D341Med (cell line): ENCODE results near the gene TMEM132C.

Experiments used
- DNase-seq: peaks from one replicate; pipeline ENCODE4 v3.0.0; 2012; ENCODE audit warnings: low spot score

TMEM132C gene

DNA sequence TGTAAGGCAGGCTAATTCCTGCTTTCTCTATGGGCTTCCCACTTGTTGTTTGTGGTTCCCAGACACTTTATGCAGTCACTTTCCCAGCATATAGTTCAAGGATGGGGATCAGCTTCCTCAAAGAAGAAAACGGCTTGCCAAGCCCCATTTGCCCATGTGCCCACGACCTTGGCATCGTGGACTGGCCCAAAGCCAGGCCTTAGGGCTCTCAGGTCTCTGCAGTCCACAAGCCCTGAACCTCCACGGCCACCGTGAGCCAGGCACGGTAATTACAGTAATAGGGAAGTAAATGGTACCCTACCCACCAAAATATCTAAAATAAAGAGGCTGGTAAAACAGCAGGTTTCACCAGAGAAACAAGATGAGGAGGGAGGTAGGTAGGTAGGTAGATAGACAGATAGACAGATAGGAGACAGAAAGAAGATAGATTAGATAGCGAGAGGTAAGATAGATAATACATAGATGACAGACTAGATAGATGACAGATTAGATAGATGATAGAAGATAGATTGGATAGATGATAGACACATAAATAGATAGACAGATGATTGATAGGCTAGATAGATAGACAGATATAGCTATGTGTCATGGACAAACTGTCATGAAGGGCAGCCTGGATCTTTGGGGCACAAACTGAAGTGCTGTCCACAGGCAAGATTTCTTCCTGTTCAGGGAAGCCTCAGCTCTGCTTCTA lies 393.7 kb downstream of the TMEM132C start:
- no peak for DNase-seq

DNA sequence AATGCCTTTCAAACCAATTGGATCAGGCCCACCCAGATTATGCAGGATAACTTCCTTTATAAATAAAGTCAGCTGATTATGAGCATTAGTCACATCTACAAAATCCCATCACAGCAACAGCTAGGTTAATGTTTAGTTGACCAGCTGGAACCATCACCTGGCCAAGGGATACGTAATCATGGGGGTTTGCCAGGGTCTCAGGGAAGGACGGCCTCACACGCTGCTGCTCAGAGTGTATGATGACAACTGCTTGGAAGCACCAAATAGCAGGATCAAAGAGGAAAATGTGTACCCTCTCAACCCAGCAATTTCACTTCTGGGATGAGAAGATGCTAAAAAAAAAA lies 394.2 kb downstream of the TMEM132C start:
- DNase-seq = no peak

DNA sequence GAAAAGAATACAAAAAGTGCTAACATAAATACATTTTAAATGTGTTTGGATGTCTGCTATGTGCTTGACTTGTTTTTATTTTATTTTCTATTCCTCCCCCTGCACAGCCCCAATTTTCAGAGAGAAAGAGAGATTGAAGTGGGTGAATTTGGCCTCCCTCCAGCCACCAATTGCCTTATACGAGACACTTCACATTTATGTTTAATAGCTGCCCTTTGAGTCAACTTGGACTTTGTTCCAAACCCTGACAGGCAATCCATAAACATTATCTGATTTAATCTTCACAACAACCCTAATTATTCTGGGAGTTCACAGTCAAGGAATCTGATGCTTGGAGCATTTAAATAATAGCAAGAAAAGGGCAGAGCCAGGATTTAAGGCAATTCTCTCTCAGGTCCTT lies 395.1 kb downstream of the TMEM132C start:
- DNase-seq = no peak

DNA sequence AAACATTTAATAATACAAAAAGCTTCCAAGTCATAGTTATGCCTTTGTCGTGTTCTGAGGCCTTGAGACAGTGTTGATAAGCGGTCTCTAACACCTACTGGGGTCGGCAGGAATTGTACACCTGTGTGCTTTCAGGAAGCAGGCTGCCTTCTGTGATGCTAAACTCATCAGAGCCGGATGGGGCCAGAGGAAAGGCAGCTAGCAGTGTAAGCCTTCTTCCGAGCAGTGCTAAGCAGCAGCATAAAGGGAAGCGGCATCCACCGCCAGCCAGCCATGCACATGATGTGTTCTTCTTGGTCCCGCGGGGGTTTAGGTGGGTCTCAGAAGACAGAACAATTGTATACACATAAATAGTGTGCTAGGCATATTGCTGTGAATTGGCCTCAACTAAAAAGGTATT lies 397.5 kb downstream of the TMEM132C start:
- no peak for DNase-seq

DNA sequence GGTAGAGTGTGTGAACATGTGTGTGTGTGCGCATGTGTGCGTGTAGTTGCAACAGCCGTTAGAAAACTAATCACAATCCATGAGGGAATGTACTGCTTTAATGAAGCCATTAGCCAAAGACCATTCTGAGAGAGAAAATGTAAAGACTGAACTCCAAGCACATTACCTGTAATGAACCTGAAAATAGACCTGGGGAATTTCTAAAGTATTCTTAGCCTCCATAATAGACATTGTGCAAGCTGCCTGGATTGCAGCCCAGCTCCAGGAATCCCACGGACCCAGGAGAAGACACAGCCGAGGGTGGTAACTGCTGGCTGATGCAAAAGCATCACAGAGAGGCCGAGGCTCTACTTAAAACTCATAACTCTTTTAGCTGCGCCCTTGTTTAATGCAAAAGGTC lies 400.2 kb downstream of the TMEM132C start:
- no peak for DNase-seq

DNA sequence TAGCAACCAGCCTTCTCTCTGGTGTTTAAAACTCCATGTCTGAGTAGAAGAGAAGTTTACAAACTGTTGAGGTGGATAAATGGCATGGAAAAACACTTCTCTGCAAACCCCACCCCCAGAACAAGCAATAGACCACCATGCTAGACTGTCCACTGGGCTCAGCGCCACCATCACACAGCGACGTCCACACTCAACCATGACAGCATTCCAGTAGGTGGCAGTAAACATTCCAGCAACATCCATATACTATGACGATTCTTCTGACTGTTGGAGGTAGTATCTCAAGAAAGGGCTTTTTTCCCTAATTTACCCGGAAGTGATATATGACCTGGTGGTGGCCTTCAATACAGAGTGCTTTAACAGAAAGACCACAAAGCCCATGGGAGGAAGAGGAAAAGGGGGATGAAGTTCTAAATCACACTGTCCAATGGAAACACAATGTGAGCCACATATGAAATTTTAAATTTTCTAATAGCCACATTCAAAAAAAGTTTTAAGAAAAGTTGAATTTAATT lies 404.6 kb downstream of the TMEM132C start:
- DNase-seq = no peak

DNA sequence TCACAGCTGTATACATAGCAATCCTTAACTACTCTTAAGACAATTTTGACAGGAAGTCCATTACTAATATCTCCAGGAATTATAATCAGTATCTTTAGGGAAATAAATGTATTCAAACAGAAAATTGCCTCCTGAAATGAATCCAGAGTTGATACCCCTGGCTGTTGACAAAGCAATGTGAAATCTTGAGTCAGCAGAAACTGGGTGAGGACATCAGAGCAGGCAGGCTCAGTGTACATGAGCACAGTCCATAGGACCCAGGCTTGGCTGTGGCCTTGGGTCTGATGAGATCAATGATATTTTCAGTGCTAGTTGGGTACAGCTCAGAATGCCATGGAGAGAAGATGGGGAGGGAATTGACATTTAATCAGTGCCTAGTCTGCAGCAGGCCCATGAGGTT lies 405.5 kb downstream of the TMEM132C start:
- DNase-seq = no peak

DNA sequence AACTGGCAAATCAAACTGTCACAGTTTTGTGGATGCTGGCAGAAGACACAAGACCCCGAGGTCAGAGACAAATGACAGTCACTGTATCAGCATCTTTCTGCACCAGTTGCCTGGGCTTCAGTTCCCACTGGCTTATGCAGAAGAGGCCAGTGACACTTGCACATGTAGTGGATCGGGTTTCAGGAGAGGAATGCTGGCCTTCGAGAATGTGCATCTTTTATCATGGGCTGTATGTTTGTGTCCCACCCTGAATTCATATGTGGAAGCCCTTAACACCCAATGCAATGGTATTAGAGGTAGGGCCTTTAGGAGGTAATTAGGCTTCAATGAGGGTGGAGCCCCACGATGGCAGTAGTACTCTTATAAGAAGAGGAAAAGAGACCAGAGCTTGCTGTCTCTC lies 405.9 kb downstream of the TMEM132C start:
- no peak for DNase-seq

DNA sequence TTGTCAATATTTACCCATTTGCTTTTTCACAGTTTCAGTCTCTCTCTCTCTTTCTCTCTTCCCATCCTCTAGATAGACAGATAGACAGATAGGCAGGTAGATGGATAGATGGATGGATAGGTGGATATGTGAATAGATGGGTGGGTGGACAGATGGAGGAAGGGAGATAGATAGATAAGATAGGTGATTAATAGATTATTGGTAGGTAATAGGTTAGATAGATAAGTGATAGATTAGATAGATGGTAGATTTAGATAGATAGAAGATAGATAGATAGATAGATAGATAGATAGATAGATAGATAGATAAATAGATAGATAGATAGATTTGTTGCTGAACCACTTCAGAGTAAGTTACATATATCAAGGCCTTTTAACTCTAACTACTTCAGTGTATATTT lies 408.6 kb downstream of the TMEM132C start:
- no peak for DNase-seq

DNA sequence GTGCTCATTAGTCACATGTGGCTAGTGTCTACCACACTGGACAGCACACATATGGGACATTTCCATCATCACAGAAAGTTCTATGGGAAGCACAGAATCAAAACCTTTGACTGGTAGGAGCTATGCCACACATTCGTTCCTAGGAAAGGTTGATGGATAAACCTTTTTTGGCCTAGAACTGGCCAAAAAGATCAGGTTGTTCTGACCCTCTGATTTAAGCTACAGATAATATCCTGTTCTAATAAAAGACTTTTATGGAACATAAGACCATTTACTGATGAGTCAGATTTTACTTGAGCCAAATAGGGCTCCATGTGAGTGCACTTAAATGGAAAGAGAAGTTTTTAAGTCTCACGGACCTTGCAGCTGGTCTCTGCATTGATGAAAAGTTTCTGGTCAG lies 413.6 kb downstream of the TMEM132C start:
- no peak for DNase-seq

DNA sequence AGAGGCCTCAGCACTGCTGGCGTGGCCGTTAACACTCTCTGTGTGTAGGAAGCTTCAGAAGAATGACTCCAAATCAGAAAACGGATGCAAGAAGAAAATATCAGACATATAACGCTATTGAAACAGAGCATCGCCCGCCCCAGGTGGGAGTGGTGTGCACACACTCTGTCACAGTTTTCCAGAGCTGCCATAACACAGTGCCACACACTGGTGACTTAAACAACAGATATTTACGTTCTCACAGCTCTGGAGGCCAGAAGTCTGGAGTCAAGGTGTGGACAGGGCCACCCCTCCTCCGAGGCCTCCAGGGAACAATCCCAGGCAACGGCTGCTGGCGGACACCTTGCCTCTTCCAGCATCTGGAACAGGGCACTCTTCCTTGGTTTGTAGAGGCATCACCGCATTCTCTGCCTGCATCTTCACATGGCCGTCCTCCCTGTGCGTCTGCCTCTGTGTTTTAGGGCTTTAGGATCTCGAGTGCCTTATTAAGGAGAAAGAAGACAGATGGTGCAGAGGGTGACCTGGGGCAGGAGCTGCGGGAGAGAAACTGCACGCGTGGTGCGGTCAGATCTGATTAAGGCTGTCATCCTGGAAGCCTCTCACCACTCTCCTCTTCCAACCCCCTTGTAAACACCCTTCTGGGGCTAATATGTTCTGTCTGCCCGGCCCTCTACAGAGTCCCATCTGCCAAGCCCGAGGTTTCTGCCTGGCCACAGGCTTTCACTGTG lies 415.7 kb downstream of the TMEM132C start:
- no peak for DNase-seq

DNA sequence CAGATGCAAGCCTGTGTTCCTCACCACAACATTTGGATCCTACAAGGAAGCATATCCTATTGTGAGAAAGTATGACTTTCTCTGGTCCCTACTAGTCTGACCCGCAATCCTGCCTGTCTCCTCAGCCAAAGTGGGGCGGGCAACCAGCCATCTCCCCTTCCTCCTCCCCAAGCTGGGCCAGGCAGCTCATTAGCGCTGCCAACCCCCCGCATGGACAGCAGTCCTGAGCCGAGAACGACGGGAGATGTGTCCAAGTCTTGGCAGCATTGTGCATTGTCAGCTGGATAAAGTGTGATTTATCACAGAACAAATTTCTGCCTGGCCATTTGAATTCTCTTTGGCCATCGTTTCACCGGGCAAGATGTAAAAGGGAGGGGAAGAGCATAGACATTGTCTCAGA lies 417.4 kb downstream of the TMEM132C start:
- DNase-seq = no peak

DNA sequence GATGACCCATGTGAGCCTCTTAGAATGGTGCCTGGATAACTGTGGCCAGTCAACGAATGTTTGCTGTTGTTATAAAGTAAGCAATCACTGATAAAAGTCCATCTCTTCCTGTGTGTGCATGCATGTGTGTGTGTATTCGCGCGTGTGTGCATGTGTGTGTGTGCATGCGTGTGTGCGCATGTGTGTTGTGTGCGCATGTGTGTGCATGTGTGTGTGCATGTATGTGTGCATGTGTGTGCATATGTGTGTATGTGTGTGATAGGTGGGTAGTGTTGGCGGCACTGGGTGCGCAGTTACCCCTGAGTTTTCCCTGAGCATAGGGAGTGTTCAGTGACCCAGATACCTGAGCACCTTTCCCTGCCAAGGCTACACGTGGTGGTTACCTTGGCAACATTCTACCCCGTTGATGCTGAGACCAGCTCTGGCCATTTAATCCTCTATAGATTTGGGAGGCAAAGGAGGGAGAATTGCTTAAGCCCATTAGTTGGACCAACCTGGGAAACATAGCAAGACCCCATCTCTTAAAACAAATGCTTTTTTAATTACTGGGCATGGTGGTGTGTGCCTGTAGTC lies 419.0 kb downstream of the TMEM132C start:
- no peak for DNase-seq

DNA sequence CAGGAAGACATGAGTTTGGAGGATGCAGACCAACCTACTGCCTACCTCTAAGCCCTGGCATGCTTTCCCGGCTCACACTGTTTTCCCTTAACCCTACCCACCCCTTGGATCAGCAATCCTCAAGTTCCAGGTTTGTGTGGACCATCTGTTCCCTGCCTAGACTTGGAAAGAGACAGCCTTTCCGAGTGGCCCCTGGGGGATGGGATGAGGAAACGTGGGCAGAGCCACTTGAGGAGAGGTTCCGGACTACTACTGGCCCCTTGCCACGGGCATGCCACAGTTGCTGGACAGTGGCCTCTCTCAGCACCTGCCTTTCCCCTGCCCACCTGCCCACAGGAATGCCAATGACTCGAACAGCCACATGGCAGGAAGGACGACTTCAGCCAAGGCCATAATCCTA lies 420.9 kb downstream of the TMEM132C start:
- no peak for DNase-seq

DNA sequence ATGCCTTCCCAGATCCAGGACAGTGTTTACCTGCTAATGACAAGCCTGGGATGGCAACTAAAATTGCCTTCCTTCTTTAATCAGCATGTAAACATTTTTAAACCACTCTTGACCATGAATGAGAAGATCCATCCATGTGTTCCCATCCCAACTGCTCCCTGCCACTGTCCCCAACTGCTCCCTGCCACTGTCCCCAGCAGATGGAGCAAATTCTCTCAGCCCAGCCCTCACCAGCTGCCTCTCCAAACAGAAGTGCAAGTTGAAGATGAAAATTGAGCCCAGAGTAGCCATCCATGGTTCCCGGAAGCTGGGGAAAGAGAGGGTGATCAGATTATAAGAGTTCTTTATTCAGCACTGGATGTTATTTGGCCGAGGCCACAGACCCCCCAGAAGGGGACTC lies 423.7 kb downstream of the TMEM132C start:
- no peak for DNase-seq

DNA sequence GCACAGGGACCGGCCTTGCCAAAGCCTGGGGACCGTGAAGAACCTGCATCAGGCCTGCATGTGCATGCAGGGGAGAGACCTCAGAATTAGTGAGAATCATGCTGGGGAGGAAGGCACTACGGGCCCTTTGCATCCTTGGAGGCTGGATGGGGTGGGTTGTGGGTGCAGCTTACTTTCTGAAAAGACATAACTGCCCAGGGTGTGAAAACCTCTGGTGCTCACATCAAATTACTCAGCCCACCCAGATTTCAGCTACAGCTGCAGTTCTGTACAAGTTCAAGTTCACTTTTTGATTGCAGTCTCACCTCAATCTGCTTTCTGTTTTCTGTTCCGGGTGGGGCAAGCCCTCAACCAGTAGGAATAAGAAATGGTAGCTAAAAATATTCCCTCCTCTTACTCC lies 426.1 kb downstream of the TMEM132C start:
- no peak for DNase-seq

DNA sequence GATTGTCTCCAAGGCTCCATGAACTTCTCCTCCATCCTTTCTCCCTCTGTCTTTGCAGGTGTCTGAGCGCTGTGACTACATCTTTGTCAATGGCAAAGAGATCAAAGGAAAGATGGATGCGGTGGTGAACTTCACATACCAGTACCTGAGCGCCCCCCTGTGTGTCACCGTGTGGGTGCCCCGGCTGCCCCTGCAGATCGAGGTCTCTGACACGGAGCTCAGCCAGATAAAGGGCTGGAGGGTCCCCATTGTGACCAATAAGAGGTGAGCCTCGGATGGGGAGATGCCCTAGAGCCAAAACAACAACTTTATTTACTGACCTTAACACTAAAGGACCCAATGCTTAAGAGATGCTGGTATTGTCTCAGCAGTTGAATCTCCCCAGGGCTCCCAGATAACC lies 426.8 kb downstream of the TMEM132C start:
- DNase-seq = no peak

DNA sequence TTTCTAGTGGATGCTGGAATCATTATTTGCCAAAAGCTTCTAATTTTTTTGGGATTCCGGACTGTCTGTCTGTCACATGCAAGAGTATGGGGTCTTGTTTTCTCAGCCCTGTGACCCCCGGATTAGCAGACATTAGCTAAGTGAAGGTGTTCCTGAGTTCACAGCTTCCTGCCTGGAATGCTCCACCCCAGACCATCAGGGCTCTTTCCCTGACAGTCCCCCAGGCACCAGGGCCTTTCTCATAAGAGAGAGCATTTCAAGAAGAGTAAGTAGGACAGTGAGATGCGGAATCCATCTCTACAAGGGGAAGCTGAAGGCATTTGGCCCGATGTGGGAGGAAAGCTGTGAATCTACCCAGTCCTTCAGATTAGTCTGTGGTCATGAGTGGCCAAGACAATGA lies 427.5 kb downstream of the TMEM132C start:
- DNase-seq = no peak

DNA sequence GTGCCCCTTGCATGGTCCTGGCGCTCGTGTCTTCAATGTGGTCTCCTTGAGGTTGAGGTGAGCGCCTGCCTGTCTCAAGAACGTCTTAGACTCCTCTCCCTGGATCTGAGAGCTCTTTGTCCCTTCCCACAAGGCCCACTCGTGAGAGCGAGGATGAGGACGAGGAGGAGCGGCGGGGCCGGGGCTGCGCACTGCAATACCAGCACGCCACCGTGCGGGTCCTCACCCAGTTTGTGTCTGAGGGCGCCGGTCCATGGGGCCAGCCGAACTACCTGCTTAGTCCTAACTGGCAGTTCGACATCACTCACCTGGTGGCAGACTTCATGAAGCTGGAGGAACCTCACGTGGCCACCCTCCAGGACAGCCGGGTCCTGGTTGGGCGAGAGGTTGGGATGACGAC lies 428.7 kb downstream of the TMEM132C start:
- no peak for DNase-seq

DNA sequence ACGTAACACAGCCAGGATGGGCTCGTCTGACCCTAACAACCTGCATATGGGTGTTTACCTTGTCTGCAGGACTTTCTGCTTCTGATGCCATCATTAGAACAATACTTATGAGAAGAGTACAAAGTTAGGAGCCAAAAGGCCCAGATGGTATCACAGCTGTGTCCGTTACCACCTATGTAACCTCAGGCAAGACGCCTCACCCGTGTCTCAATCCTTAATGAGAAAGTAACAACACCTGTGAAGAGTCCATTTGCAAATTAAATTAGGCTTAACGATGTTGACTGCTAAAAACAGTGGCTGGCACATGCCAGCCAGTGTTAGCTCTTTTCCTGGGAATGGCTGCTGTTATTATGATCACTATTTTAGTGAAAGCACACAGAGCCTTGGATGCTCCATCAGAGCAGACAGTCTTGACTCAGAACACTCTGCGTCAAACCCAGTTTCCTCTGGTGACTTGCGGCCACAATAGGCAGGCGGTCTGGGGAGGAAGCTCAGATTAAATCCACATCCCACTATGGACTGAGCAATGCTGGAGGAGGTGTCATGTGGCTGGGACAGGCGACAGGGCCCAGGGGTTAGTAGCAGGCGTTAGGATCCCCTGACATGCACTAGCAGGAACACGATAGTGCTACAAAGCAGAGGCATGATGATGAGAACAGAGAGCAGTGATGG lies 431.5 kb downstream of the TMEM132C start:
- no peak for DNase-seq

DNA sequence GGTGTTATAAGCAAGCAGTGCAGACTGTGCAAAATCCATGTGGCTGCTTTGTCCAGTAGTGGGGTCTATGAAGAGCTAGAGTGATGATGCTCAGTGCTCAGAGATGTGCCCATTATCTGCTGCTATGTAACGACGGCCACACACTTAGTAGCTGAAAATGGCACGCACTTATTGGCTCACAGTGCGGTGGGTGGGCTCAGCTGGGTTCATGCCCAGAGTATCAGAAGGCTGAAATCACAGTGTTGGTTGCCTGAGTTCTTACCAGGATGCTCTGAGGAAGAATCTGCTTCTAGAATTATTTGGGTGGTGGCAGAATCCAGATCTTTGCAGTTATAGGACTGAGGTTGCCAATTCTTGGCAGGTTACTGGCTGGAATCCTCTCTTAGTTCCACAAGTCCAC lies 432.1 kb downstream of the TMEM132C start:
- DNase-seq = no peak

DNA sequence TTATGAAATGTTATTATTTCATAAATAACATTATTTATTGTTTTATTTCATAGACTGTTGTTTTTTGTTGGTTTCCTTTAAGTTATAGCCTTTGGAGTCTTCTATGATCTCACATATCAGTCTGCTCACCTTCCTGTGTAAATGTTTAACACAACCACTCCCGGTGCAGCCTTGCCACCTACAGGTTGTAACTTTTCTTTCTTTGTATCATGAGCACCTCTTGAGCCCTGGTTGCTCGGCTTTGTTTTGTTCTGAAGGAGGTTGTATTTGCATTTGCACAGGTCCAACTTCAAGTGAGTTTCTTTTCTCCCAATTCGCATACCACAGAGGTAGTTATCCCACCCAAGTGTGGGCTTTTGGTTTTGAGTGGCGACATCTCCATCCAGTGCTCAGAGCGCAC lies 435.4 kb downstream of the TMEM132C start:
- DNase-seq = no peak

DNA sequence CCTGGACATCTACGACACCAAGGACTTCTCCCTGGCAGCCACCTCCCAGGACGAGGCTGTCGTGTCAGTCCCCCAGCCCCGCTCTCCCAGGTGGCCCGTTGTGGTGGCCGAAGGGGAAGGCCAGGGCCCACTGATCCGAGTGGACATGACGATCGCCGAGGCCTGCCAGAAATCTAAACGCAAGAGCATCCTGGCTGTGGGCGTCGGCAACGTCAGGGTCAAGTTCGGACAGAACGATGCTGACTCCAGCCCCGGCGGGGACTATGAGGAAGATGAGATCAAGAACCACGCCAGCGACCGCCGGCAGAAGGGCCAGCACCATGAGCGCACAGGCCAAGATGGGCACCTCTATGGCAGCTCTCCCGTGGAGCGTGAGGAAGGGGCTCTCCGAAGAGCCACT lies 438.2 kb downstream of the TMEM132C start:
- no peak for DNase-seq
